RWPE2 (cell line): ENCODE results near the gene CRYZ.
A peak's percentile ranks its signal among the peaks of the same experiment; 100 is the strongest.

ENCODE experiments used
- ATAC-seq: fragments of 200-7000 bp; cut with Tn5 transposase; 3 replicates; pipeline ENCODE4 v1.9.1; 2021; ENCODE audit warnings: low read depth
- DNase-seq: peaks from one replicate; pipeline ENCODE4 v3.0.0-alpha.2; 2020; ENCODE audit warnings: low spot score
- H3K27ac ChIP-seq: fragments of 450-650 bp; 2 replicates; pipeline ENCODE4 v1.5.1; 2017; ENCODE audit warnings: mild to moderate bottlenecking; ENCODE audit not compliant: poor library complexity, severe bottlenecking
- H3K27me3 ChIP-seq: fragments of 250-450 bp; sonication (Bioruptor Pico); 2 replicates; pipeline ENCODE4 v1.5.1; 2021; ENCODE audit warnings: mild to moderate bottlenecking, moderate library complexity; ENCODE audit not compliant: insufficient read depth, poor library complexity, severe bottlenecking
- H3K36me3 ChIP-seq: fragments of 250-450 bp; sonication (Bioruptor Pico); 2 replicates; pipeline ENCODE4 v1.5.1; 2020; ENCODE audit warnings: low read depth, mild to moderate bottlenecking, moderate library complexity
- H3K4me1 ChIP-seq: fragments of 250-450 bp; sonication (Bioruptor Pico); 2 replicates; pipeline ENCODE4 v1.5.1; 2021; ENCODE audit warnings: mild to moderate bottlenecking, moderate library complexity; ENCODE audit not compliant: insufficient read depth, poor library complexity, severe bottlenecking
- H3K4me3 ChIP-seq: fragments of 250-450 bp; sonication (Bioruptor Pico); 2 replicates; pipeline ENCODE4 v1.5.1; 2021; ENCODE audit warnings: mild to moderate bottlenecking, moderate library complexity; ENCODE audit not compliant: severe bottlenecking
- H3K9me3 ChIP-seq: fragments of 250-450 bp; sonication (Bioruptor Pico); 2 replicates; pipeline ENCODE4 v1.5.1; 2021; ENCODE audit warnings: mild to moderate bottlenecking, moderate library complexity; ENCODE audit not compliant: severe bottlenecking
- CTCF ChIP-seq: fragments of 450-650 bp; IDR thresholded peaks from one replicate; pipeline ENCODE4 v1.5.1; 2017; ENCODE audit warnings: mild to moderate bottlenecking, moderate library complexity; ENCODE audit not compliant: poor library complexity, severe bottlenecking

Gene CRYZ

GRCh38 chr1:74729741-74730478, 2.9 kb downstream of the CRYZ start:
- Histone ChIP-seq H3K9me3 (no peaks in the 10 kb centered on the region), H3K27ac (no peak overlapping the region), H3K4me3 (no peak overlapping the region), H3K4me1 (peaks cover 14% of the 10 kb centered on the region), H3K27me3 (no peaks in the 10 kb centered on the region), H3K36me3 (peaks cover 3% of the 10 kb centered on the region; the same call in 1 of the 2 replicates)
- ATAC-seq (peak; percentile 28; the same call in 2 of the 3 replicates), DNase-seq (no peak)
- TF ChIP-seq CTCF = no peak

- H3K4me1 ChIP-seq = peaks cover 9% of the 10 kb centered on the region
- no peak for ATAC-seq
- H3K36me3 ChIP-seq = peaks cover 5% of the 10 kb centered on the region; the same call in 1 of the 2 replicates
- H3K9me3 ChIP-seq = no peaks in the 10 kb centered on the region
- no peaks in the 10 kb centered on the region for H3K27me3 ChIP-seq
- no peak overlapping the region for H3K27ac ChIP-seq
- TF ChIP-seq CTCF = no peak
- DNase-seq = no peak
- no peak overlapping the region for H3K4me3 ChIP-seq
These were observed 4.1 kb downstream of the CRYZ start for GRCh38 chr1:74728736-74729135.

- ATAC-seq (no peak), DNase-seq (no peak)
- H3K27me3 ChIP-seq = no peaks in the 10 kb centered on the region
- H3K9me3 ChIP-seq = no peaks in the 10 kb centered on the region
- peaks cover 17% of the 10 kb centered on the region; the same call in 1 of the 2 replicates for H3K36me3 ChIP-seq
- peaks cover 9% of the 10 kb centered on the region for H3K4me1 ChIP-seq
- H3K4me3 ChIP-seq = no peak overlapping the region
- TF ChIP-seq CTCF = no peak
- H3K27ac ChIP-seq = no peak overlapping the region
These were observed 6.8 kb downstream of the CRYZ start for GRCh38 chr1:74726063-74726462.

GRCh38 chr1:74717626-74718025, 15.2 kb downstream of the CRYZ start:
- DNase-seq (no peak), ATAC-seq (no peak)
- Histone ChIP-seq H3K4me3 (no peak overlapping the region), H3K9me3 (no peaks in the 10 kb centered on the region), H3K36me3 (peaks cover 15% of the 10 kb centered on the region), H3K27ac (no peak overlapping the region), H3K4me1 (no peaks in the 10 kb centered on the region), H3K27me3 (no peaks in the 10 kb centered on the region)
- no peak for TF ChIP-seq CTCF

GRCh38 chr1:74716822-74717221, 16.0 kb downstream of the CRYZ start:
- Histone ChIP-seq H3K9me3 (no peaks in the 10 kb centered on the region), H3K27me3 (no peaks in the 10 kb centered on the region), H3K4me3 (no peak overlapping the region), H3K4me1 (no peaks in the 10 kb centered on the region), H3K27ac (no peak overlapping the region), H3K36me3 (peaks cover 7% of the 10 kb centered on the region)
- TF ChIP-seq CTCF = no peak
- DNase-seq (no peak), ATAC-seq (no peak)
